Endothelial cell of umbilical vein (primary cell): ENCODE results near the gene KLF13. TPM values are rescaled to one million over a fixed set of nuclear protein-coding genes. Genes with fewer than 3 reads are reported as not detected.

Experiments
- BruUV-seq: library from RNA; stranded (reverse); fragments of 400-500 nt; replicated peaks from 2 replicates; lab custom pipeline; 2021; lab: Mats Ljungman, UMichigan
- CTCF ChIA-PET: fragments of 300-600, 350-600 bp; sonication (Branson Sonifier 250); formaldehyde crosslinking; loops from one replicate; lab custom pipeline; 2021; ENCODE audit warnings: antibody characterized with exemption, inconsistent platforms; lab: Charles Lee
- POLR2A ChIA-PET: fragments of 300-600, 350-600 bp; sonication (Branson Sonifier 250); formaldehyde crosslinking; loops from one replicate; lab custom pipeline; 2021; ENCODE audit warnings: antibody characterized with exemption, inconsistent platforms; lab: Charles Lee
- DNase-seq: peaks from one replicate; pipeline ENCODE4 v3.0.0-alpha.2; 2011; ENCODE audit warnings: low read depth, low spot score
- FAIRE-seq: peaks from 2 replicates; lab custom pipeline; 2011; peaks lifted over from hg19 to GRCh38; lab: Jason Lieb, UNC
- H2AFZ ChIP-seq: 2 replicates; pipeline ENCODE4 v1.6.0; 2012; ENCODE audit warnings: low read depth, low read length, control low read depth, inconsistent platforms
- H3K27ac ChIP-seq: 2 replicates; pipeline ENCODE4 v1.5.1; 2011; ENCODE audit warnings: low read depth, mild to moderate bottlenecking, control low read depth, low read length, moderate library complexity; ENCODE audit not compliant: insufficient read depth
- H3K27me3 ChIP-seq, 2 experiments: 2 replicates each; pipeline versions ENCODE4 v1.6.0 to v1.6.1; 2011; ENCODE audit warnings: low read length in 2 of 2, mixed read lengths in 1 of 2; ENCODE audit not compliant: control insufficient read depth in 2 of 2, insufficient read depth in 2 of 2
- H3K36me3 ChIP-seq, 2 experiments: 2 replicates in 1 of 2; 3 replicates in 1 of 2; pipeline ENCODE4 v1.5.1; 2011; ENCODE audit warnings: low read length in 2 of 2, mild to moderate bottlenecking in 1 of 2, moderate library complexity in 1 of 2; ENCODE audit not compliant: control insufficient read depth in 2 of 2, insufficient read depth in 2 of 2; ENCODE audit errors: extremely low read depth in 1 of 2
- H3K4me1 ChIP-seq: 3 replicates; pipeline ENCODE4 v1.5.1; 2011; ENCODE audit warnings: mild to moderate bottlenecking, low read length; ENCODE audit not compliant: control insufficient read depth, insufficient read depth; ENCODE audit errors: extremely low read depth
- H3K4me2 ChIP-seq: 2 replicates; pipeline ENCODE4 v1.6.1; 2011; ENCODE audit warnings: low read length, control low read depth, mixed read lengths; ENCODE audit not compliant: insufficient read depth
- H3K4me3 ChIP-seq, 3 experiments: fragments of 200-600 bp in 1 of 3; sonication (generic), shearing (Covaris generic) in 1 of 3; replicated peaks in 1 of 3; 2 replicates each; pipeline ENCODE4 v1.5.1; 2011 to 2016; ENCODE audit warnings: control low read depth in 3 of 3, low read length in 3 of 3, mild to moderate bottlenecking in 2 of 3, inconsistent platforms in 1 of 3, low read depth in 1 of 3, moderate library complexity in 1 of 3; ENCODE audit not compliant: insufficient read depth in 1 of 3
- H3K79me2 ChIP-seq: 2 replicates; pipeline ENCODE4 v1.6.0; 2012; ENCODE audit warnings: low read length, inconsistent platforms; ENCODE audit not compliant: control insufficient read depth, insufficient read depth
- H3K9ac ChIP-seq: replicated peaks from 2 replicates; pipeline ENCODE3; 2011; ENCODE audit warnings: low read length, control low read depth; ENCODE audit not compliant: insufficient read depth; ENCODE audit errors: extremely low read depth
- H3K9me1 ChIP-seq: replicated peaks from 3 replicates; pipeline ENCODE4 v1.6.0; 2011; ENCODE audit warnings: mild to moderate bottlenecking, low read length; ENCODE audit not compliant: control insufficient read depth, insufficient read depth; ENCODE audit errors: extremely low read depth
- H3K9me3 ChIP-seq: replicated peaks from 2 replicates; pipeline ENCODE4 v1.5.1; 2012; ENCODE audit warnings: low read length, inconsistent platforms; ENCODE audit not compliant: control insufficient read depth, insufficient read depth
- H4K20me1 ChIP-seq: replicated peaks from 2 replicates; pipeline ENCODE3; 2011; ENCODE audit warnings: mild to moderate bottlenecking, low read length; ENCODE audit not compliant: control insufficient read depth, insufficient read depth; ENCODE audit errors: extremely low read depth
- CTCF ChIP-seq, 2 donors: IDR thresholded peaks; 1 replicate in 1 of 2; 2 replicates in 1 of 2; pipeline ENCODE4 v1.5.1; 2011; ENCODE audit warnings: low read length in 2 of 2, mild to moderate bottlenecking in 2 of 2, moderate library complexity in 2 of 2, control low read depth in 1 of 2, inconsistent platforms in 1 of 2, low read depth in 1 of 2; ENCODE audit not compliant: insufficient read depth in 1 of 2; ENCODE audit errors: extremely low read depth in 1 of 2
- EZH2 ChIP-seq: IDR thresholded peaks from 2 replicates; pipeline ENCODE4 v1.6.1; 2012; ENCODE audit warnings: borderline replicate concordance, low read depth, mild to moderate bottlenecking, moderate library complexity, low read length, inconsistent platforms; ENCODE audit not compliant: severe bottlenecking
- FOS ChIP-seq: IDR thresholded peaks from 2 replicates; pipeline ENCODE4 v1.6.1; 2011; ENCODE audit warnings: mild to moderate bottlenecking, low read length, moderate library complexity, borderline replicate concordance; ENCODE audit not compliant: insufficient read depth
- GATA2 ChIP-seq: IDR thresholded peaks from 2 replicates; pipeline ENCODE4 v1.7.0; 2011; ENCODE audit warnings: low read depth, mild to moderate bottlenecking, moderate library complexity, mixed read lengths, low read length; ENCODE audit not compliant: insufficient read length, insufficient read depth
- JUN ChIP-seq: IDR thresholded peaks from 2 replicates; pipeline ENCODE4 v1.6.1; 2011; ENCODE audit warnings: borderline replicate concordance, low read depth; ENCODE audit not compliant: insufficient read length, insufficient read depth
- MAX ChIP-seq: IDR thresholded peaks from 2 replicates; pipeline ENCODE4 v1.6.1; 2011; ENCODE audit not compliant: insufficient read depth, insufficient read length
- MYC ChIP-seq: IDR thresholded peaks from one replicate; pipeline ENCODE4 v1.6.1; 2011; ENCODE audit warnings: mild to moderate bottlenecking, low read depth, low read length
- POLR2A ChIP-seq: IDR thresholded peaks from 2 replicates; pipeline ENCODE4 v1.6.1; 2012; ENCODE audit warnings: low read depth, mild to moderate bottlenecking, control low read depth, low read length
- POLR2AphosphoS5 ChIP-seq: IDR thresholded peaks from 2 replicates; pipeline ENCODE4 v1.6.1; 2012; ENCODE audit warnings: low read depth, mild to moderate bottlenecking, control low read depth, low read length, moderate library complexity; ENCODE audit not compliant: insufficient read depth
- dilution Hi-C: fragments of 300-500 bp; cut with MboI; formaldehyde crosslinking; loops from one replicate; pipeline ENCODE4 v1.15.0; 2019; ENCODE audit warnings: low sequenced_read_pairs; ENCODE audit not compliant: extremely low pct_ligation_motif_present
- intact Hi-C: fragments of 100-400 bp; cut with micrococcal nuclease; formaldehyde crosslinking; loops from one replicate; pipeline ENCODE4 v1.10.0; 2022
- polyA plus RNA-seq, 4 experiments: library from polyadenylated mRNA; depleted of rRNA in 3 of 4; stranded (reverse) in 3 of 4; unstranded in 1 of 4; fragments of >200 nt; gene quantifications; 2 replicates each; pipeline versions ENCODE4 v1.2.1 to v1.2.3, GENCODE V29; 2011 to 2012; ENCODE audit warnings: missing spikeins in 1 of 4
- total RNA-seq: library from RNA; stranded (reverse); gene quantifications from 2 replicates; pipeline ENCODE4 v1.2.3, GENCODE V29; 2021

Gene KLF13
- total and polyA plus RNA-seq, 2 donors (not counting 3 experiments of a cell fraction or from before 2014, with no cell fraction given) = 10.1 to 31.9 TPM

GRCh38 chr15:31341071-31341470 lies 14.4 kb downstream of the KLF13 start:
- ChIA-PET POLR2A (no interaction called here), CTCF (interaction anchor here (1.2 to 1.8 kb wide), 5 partner anchors 8 to 148 kb away, joined by 3 to 6 read pairs (median 3); partner anchors contain the start of gene KLF13)
- Histone ChIP-seq H3K9ac (no peak overlapping the region), H4K20me1 (no peaks in the 10 kb centered on the region), H3K27ac (no peak overlapping the region), H2AFZ (no peak overlapping the region), H3K4me3 (no peak overlapping the region), H3K4me2 (no peak overlapping the region), H3K9me1 (no peaks in the 10 kb centered on the region), H3K79me2 (peaks cover 19% of the 10 kb centered on the region), H3K9me3 (no peaks in the 10 kb centered on the region), H3K27me3 (no peaks in the 10 kb centered on the region), H3K36me3 (no peaks in the 10 kb centered on the region), H3K4me1 (peaks cover 21% of the 10 kb centered on the region)
- no TSS peak for BruUV-seq
- dilution Hi-C loops = no loop called here
- TF ChIP-seq POLR2A (no peak), MYC (no peak), EZH2 (no peak), GATA2 (no peak), MAX (no peak), POLR2AphosphoS5 (no peak), CTCF (IDR thresholded peaks at IDR 0.05; ENCODE audit: extremely low read depth in 1 of 2, insufficient read depth in 1 of 2, low read depth in 1 of 2, low read length in 2 of 2) (no peak), JUN (no peak), FOS (no peak)
- intact Hi-C loops = no loop called here
- DNase-seq (no peak), FAIRE-seq (no peak)
